GM19043 (cell line): ENCODE data around the gene GLUL.
"Not testable (repeated sequence)": the region's sequence is repeated elsewhere in the genome, so short reads cannot be mapped to it uniquely, and the experiment has no call there.

ENCODE experiments used
- ATAC-seq: cut with Tn5 transposase; IDR thresholded peaks from one replicate; pipeline ENCODE4 v1.9.1; 2021; ENCODE audit warnings: low read depth; ENCODE audit not compliant: unreplicated experiment

Gene GLUL

GRCh38 chr1:182370532-182370931, 21.1 kb downstream of the GLUL start:
- ATAC-seq, result no peak

GRCh38 chr1:182368903-182369302, 22.7 kb downstream of the GLUL start:
- ATAC-seq, result no peak

GRCh38 chr1:182368358-182368757, 23.2 kb downstream of the GLUL start:
- no peak for ATAC-seq

- ATAC-seq, result no peak
Measured at GRCh38 chr1:182367926-182368325, 23.7 kb downstream of the GLUL start.

GRCh38 chr1:182366596-182366995, 25.0 kb downstream of the GLUL start:
- ATAC-seq, result no peak

- ATAC-seq, result no peak
Measured at GRCh38 chr1:182359645-182360044, 31.9 kb downstream of the GLUL start.

- no peak for ATAC-seq
Measured at GRCh38 chr1:182357913-182358312, 33.7 kb downstream of the GLUL start.

- no peak for ATAC-seq
Measured at GRCh38 chr1:182357171-182357570, 34.4 kb downstream of the GLUL start.

- ATAC-seq, result no peak
Measured at GRCh38 chr1:182355723-182356098, 35.9 kb downstream of the GLUL start.

GRCh38 chr1:182351790-182352364, 39.7 kb downstream of the GLUL start:
- no peak for ATAC-seq

GRCh38 chr1:182350839-182351238, 40.8 kb downstream of the GLUL start:
- ATAC-seq, result no peak

GRCh38 chr1:182348961-182349747, 42.4 kb downstream of the GLUL start:
- no peak for ATAC-seq

- no peak for ATAC-seq
Measured at GRCh38 chr1:182347019-182347418, 44.6 kb downstream of the GLUL start.

- ATAC-seq, result no peak
Measured at GRCh38 chr1:182340233-182341058, 51.1 kb downstream of the GLUL start.

GRCh38 chr1:182339684-182340083, 51.9 kb downstream of the GLUL start:
- no peak for ATAC-seq

GRCh38 chr1:182338806-182339370, 52.7 kb downstream of the GLUL start:
- ATAC-seq, result no peak

GRCh38 chr1:182337736-182338571, 53.6 kb downstream of the GLUL start:
- no peak for ATAC-seq

GRCh38 chr1:182335771-182336566, 55.6 kb downstream of the GLUL start:
- ATAC-seq, result no peak

GRCh38 chr1:182333071-182333571, 58.5 kb downstream of the GLUL start:
- not testable (repeated sequence) for ATAC-seq
